ENCODE measurements around the gene COL4A6.
A peak's percentile ranks its signal among the peaks of the same experiment; 100 is the strongest.

The COL4A6 gene

DNA sequence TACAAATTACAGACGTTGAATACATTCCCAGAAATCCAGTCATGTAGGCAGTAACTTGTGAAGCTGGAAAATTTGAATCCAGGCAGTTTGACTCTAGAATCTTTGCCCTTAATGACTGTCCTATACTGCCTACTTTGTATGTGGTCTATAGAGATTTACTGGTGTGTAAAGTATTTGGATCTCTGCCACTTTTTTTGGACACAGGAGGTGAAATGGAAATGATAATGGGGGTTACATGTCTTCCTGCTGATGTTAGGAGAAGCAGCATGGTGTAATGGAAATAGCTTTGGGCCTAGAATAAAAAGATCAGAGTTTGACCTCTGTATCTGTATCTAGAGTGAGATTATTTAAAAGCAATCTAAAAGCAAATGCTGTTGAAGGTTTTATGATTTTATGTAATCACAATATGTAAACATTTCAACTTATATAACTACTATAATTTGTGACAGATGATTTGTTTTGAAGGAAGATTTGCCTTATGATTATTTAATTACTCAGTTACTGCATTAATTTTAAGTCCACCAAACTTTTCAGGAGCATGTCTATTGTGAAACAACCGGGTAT, 4.8 kb upstream of the COL4A6 start:
- H3K4me1 ChIP-seq = no peaks in the 10 kb centered on the region
- H3K36me3 ChIP-seq (ENCODE audit: control insufficient read depth, insufficient read depth, low read length) = no peaks in the 10 kb centered on the region
- no peaks in the 10 kb centered on the region for H3K9me3 ChIP-seq (ENCODE audit: control insufficient read depth, low read length)
- H3K27me3 ChIP-seq (ENCODE audit: control insufficient read depth, insufficient read depth, low read length) = no peaks in the 10 kb centered on the region
- H3K4me3 ChIP-seq (ENCODE audit: low read depth, low read length) = no peak overlapping the region
- no peak overlapping the region for H2AFZ ChIP-seq
- TF ChIP-seq CTCF (IDR thresholded peaks at IDR 0.05) = no peak
- H3K9ac ChIP-seq = no peak overlapping the region
- no peaks in the 10 kb centered on the region for H3K79me2 ChIP-seq
- no peak overlapping the region for H3K4me2 ChIP-seq (ENCODE audit: low read length)
- no peak overlapping the region for H3K27ac ChIP-seq

- Histone ChIP-seq H2AFZ (peak overlapping the region; percentile 44), H3K4me1 (no peaks in the 10 kb centered on the region), H3K9ac (no peak overlapping the region), H3K4me3 (ENCODE audit: low read depth, low read length) (peak overlapping the region; percentile 65), H3K27me3 (ENCODE audit: control insufficient read depth, insufficient read depth, low read length) (no peaks in the 10 kb centered on the region), H3K79me2 (no peaks in the 10 kb centered on the region), H3K27ac (peak overlapping the region; percentile 17), H3K9me3 (ENCODE audit: control insufficient read depth, low read length) (no peaks in the 10 kb centered on the region), H3K4me2 (ENCODE audit: low read length) (peak overlapping the region; percentile 78), H3K36me3 (ENCODE audit: control insufficient read depth, insufficient read depth, low read length) (no peaks in the 10 kb centered on the region)
- TF ChIP-seq CTCF (IDR thresholded peaks at IDR 0.05) = no peak
These were observed 1.9 kb upstream of the COL4A6 start for GRCh38 chrX:108439961-108440696.

DNA sequence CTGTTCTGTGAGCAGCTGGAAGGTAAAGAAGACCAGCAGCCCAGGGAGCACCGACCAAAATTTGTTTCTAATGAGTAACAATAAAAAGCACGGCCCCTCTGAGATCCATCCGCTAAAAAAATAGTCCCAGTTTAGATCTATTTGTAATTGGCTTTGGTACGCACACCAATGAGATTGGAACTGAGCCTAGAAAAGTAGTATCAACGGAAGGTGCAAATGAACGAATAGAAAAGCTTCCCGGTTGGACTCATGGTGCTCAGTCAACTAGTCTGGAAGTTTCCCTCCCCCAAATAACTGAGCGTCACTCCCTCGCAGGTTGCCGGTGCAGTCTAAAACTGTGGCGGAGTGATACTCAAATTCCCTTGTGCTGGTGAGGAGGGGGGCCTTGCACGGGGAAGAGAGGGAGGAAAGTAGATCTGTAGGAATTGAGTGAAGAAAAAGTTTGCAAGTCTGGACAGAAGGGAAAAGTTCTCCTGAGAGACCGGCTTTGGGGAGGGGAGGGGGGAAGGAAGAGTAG, 1.3 kb upstream of the COL4A6 start, which contains the start of gene COL4A5:
Gene COL4A5 (plus strand): TSS at position 413 of the 517 bp plus-strand sequence. CDS start 288 bp downstream, outside the sequence.
- Histone ChIP-seq H3K79me2 (no peaks in the 10 kb centered on the region), H3K9me3 (ENCODE audit: control insufficient read depth, low read length) (no peaks in the 10 kb centered on the region), H3K27ac (peak within 1 kb of the TSS; percentile 17), H2AFZ (peak within 1 kb of the TSS; percentile 44), H3K4me3 (ENCODE audit: low read depth, low read length) (peak within 1 kb of the TSS; percentile 65), H3K9ac (no peak within 1 kb of the TSS), H3K27me3 (ENCODE audit: control insufficient read depth, insufficient read depth, low read length) (no peaks in the 10 kb centered on the region), H3K4me1 (no peaks in the 10 kb centered on the region), H3K4me2 (ENCODE audit: low read length) (peak within 1 kb of the TSS; percentile 78), H3K36me3 (ENCODE audit: control insufficient read depth, insufficient read depth, low read length) (no peaks in the 10 kb centered on the region)
- TF ChIP-seq CTCF (IDR thresholded peaks at IDR 0.05) = no peak

DNA sequence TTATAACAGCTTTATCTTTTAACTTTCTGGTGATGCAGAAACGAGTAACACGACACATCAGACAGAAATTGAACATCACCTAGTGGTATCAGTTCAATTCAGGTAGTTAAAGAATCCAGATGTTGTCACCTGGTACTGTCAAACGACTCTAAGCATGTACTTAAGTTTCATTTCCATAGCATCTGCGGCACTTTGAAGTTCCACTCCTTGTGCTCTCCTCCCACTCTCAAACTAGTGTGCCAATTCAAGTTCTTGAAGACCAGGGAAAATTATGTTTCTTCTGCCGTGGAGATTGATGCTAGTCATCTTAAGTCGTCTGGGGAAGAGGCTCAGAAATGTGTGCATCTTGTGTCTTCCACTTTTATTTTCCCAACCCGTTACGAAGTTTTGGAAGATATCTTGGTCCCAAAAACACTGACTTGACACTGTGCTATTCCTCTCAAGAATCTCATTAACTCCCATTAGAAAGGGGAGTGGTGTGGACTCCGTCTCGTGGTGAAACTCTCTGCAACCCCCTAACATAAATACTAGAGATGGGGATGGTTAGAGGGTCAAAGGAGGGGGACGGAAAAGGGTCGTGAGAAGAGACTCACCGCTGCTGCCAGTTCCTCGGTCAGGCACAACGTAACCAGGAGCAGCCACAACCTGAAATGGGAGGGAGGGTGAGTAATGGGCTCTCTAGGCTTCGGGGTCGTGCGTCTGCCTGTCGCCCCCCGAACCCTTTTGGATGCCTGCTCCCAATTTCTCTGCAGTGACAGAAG, 693 bp downstream of the COL4A6 start:
- Histone ChIP-seq H3K4me2 (ENCODE audit: low read length) (peak overlapping the region; percentile 55), H3K79me2 (no peaks in the 10 kb centered on the region), H3K9me3 (ENCODE audit: control insufficient read depth, low read length) (no peaks in the 10 kb centered on the region), H3K27ac (no peak overlapping the region), H3K4me3 (ENCODE audit: low read depth, low read length) (peak overlapping the region; percentile 9), H3K4me1 (no peaks in the 10 kb centered on the region), H3K36me3 (ENCODE audit: control insufficient read depth, insufficient read depth, low read length) (no peaks in the 10 kb centered on the region), H3K9ac (no peak overlapping the region), H3K27me3 (ENCODE audit: control insufficient read depth, insufficient read depth, low read length) (no peaks in the 10 kb centered on the region), H2AFZ (peak overlapping the region; percentile 74)
- no peak for TF ChIP-seq CTCF (IDR thresholded peaks at IDR 0.05)
